HG03045 (cell line): ENCODE results near the gene XG.
"Not testable (repeated sequence)": the region's sequence is repeated elsewhere in the genome, so short reads cannot be mapped to it uniquely, and the experiment has no call there.

Experiments
- ATAC-seq: cut with Tn5 transposase; IDR thresholded peaks from one replicate; pipeline ENCODE4 v1.9.1; 2021; ENCODE audit warnings: mild to moderate bottlenecking, moderate library complexity; ENCODE audit not compliant: unreplicated experiment

The XG gene

GRCh38 chrX:2732649-2733048 is 19.2 kb upstream of the XG start:
- ATAC-seq: no peak

GRCh38 chrX:2733286-2733685 is 18.6 kb upstream of the XG start:
- ATAC-seq: no peak

GRCh38 chrX:2735270-2735669 is 16.6 kb upstream of the XG start:
- no peak for ATAC-seq

- no peak for ATAC-seq
Observed at GRCh38 chrX:2740672-2741071, 11.2 kb upstream of the XG start.

GRCh38 chrX:2741386-2741785 is 10.5 kb upstream of the XG start:
- no peak for ATAC-seq

- not testable (repeated sequence) for ATAC-seq
Observed at GRCh38 chrX:2746250-2746649, 5.6 kb upstream of the XG start.

- no peak for ATAC-seq
Observed at GRCh38 chrX:2748171-2748814, 3.5 kb upstream of the XG start.

DNA sequence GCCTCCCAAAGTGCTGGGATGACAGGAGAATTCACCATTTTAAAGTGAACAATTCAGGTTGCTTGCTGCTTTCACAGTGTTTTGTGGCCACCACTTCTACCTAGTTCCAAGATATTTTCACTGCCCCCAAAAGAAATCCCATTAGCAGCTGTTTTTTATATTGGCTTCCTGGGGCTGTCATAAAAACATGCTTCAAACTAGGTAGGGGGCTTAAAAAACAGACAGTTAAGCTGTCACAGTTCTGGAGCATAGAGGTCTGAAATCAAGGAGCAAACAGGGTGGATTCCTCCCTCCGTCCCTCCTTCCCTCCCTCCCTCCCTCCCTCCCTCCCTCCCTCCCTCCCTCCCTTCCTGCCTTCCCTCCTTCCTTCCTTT is 3.0 kb upstream of the XG start:
- no peak for ATAC-seq

- ATAC-seq: no peak
Observed at GRCh38 chrX:2751291-2751690, 549 bp upstream of the XG start.

DNA sequence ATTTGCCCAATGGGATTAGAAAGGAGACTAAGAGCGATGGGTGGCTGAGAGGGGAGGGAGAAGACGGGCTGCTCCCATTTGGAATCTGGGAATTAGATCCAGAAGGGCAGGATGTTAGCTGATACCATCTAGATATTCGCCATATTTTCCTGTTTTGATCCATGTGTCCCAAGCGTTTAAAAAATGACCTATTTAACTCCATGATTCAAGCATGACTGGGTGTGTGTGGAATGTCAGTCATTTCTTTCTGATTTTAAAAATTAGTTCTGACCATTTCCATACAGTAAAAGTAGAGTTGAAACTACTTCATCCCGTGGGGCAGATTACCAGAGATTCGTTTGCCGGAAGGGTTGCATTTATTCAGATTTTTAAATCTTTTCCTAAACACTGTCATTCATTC is 601 bp downstream of the XG start:
- ATAC-seq: not testable (repeated sequence)

GRCh38 chrX:2755163-2755715 is 3.4 kb downstream of the XG start:
- ATAC-seq: not testable (repeated sequence)

- ATAC-seq: no peak
Observed at GRCh38 chrX:2756548-2756947, 4.7 kb downstream of the XG start.

DNA sequence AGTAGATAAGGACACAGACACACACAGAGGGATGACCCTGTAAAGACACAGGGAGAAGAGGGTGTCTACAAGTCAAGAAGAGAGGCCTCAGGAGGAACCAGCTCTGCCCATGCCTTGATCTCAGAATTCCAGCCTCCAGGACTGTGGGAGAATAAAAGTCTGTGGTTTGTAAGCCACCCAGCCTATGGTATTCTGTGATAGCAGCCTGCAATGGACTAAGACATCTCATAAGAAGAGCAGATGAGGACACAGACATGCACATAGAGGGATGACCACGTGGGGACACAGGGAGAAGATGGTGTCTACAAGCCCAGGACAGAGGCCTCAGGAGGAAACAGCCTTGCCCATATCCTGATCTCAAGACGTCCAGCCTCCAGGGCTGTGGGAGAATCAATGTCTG is 9.4 kb downstream of the XG start:
- no peak for ATAC-seq

- ATAC-seq: not testable (repeated sequence)
Observed at GRCh38 chrX:2762671-2763070, 10.8 kb downstream of the XG start.

DNA sequence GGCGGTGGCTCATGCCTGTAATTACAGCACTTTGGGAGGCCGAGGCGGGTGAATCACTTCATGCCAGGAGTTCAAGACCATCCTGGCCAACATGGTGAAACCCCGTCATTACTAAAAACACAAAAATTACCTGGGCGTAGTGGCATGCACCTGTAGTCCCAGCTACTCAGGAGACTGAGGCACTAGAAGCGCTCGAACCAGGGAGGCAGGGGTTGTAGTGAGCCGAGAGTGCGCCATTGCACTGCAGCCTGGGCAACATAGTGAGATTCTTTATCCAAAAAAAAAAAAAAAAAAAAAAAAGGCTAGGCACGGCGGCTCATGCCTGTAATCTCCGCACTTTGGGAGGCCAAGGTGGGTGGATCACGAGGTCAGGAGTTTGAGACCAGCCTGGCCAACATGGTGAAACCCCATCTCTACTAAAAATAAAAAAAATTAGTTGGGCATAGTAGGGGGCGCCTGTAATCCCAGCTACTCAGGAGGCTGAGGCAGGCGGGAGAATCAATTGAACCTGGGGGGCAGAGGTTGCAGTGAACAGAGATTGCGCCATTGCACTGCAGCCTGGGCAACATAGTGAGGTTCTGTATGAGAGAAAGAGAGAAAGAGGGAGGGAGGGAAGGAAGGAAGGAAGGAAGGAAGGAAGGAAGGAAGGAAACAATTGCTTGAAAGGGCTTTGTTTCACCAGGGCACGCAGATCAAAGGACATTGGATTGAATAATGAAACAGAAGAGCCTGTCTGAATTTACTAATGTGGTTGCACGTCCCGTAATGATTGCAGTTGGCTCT is 13.1 kb downstream of the XG start:
- ATAC-seq: not testable (repeated sequence)

DNA sequence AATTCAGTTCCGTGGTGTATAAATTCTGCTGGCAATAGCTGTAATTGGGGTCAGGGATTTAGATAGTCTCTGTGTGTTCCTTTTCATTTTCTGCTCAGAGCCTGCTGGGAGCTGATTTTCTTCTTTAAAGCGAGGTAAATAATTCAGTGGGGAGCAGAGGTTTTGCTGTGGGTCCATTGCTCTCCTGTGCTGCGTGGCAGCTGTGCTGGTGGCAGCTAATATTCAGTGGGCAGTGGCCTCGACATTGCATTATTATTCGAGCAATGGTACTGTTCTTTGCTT is 13.7 kb downstream of the XG start:
- ATAC-seq: no peak

DNA sequence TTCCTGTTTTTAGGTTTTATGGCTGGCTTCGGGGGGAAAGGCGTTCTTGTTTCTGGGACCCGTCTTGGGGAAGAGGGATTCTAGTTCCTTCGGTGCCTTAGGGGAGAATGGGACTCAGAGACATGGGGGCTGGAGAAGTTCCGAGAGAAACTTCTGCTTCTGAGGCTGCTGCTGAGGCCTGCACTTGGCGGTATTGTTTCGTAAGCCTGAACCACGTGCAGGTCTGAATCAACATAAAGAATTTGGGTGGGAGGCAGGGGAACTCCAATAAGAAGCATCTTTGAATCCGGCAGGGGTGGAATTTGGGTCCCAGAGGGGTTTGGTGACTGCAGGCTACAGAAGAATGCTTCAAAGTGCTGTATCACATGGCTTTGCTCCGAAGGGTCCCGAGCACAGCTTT is 15.1 kb downstream of the XG start:
- no peak for ATAC-seq

DNA sequence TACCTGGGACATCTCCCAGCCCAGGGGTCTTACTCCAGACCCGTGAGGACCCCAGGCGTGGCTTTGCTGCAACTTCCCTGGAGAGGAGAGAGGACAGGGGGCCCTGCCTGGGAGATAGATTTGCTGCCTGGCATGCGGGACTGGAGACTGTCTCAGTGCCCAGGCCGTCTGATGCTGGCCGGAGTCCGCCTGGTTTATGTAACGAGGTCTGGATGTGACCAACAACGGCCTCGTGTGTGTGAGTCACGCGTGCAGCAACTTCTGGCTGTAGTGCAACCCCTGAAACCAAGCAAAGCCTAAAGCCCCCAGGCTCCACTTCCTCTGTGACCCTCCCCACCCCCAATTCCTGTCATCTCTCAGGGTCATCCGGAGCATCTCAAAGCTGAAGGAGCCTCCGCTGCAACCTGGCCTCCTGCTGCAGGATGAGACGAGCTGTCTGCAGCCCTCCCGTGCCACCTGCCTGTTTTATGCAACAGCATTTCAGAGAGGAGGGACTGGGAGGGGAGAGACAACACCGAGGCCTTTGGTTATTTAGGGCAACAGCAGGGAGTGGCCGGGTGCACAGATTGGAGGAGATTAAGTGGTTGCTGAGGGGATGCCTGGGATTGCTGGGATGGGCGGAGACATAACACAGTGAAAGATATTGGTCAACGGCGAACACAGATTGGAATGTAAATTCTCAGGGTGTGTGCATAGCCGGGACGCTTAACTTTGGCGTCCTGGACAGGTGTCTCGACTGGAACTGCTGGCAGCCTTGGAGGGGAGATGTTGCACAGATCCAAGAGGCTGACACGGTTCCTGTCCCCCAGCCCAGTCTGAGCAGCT is 16.0 kb downstream of the XG start:
- no peak for ATAC-seq

DNA sequence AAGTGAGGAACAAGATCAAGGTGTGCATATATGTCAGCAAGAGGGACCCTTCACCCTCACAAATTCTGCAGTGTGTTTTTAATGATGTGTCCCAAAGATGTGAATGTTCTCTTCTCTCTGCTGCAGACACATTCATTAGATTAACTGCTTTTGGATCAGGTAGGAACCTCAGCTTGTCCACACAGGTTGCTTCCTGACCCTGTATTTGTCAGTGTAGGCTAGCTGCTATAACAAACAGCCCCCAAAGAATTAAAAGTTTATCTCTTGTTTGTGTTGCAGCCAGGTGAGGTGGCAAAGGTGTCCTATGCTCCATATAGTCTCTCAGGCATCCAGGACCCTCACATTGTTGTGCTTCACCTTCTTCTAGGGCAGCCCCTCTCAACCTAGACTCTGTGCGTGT is 17.8 kb downstream of the XG start:
- ATAC-seq: no peak

GRCh38 chrX:2773166-2774055 is 21.6 kb downstream of the XG start:
- not testable (repeated sequence) for ATAC-seq

- ATAC-seq: no peak
Observed at GRCh38 chrX:2774057-2774456, 22.2 kb downstream of the XG start.
